H1 (cell line): ENCODE measurements around the gene OGFOD3.

Experiments
- CTCF ChIP-seq, 3 experiments: IDR thresholded peaks; 1 replicate in 2 of 3; 2 replicates in 1 of 3; pipeline versions ENCODE4 v1.5.1 to v1.6.1; 2011; ENCODE audit warnings: low read length in 3 of 3, mild to moderate bottlenecking in 3 of 3, inconsistent platforms in 2 of 3, low read depth in 1 of 3, moderate library complexity in 1 of 3; ENCODE audit not compliant: insufficient read depth in 1 of 3; ENCODE audit errors: control extremely low read depth in 1 of 3
- EZH2 ChIP-seq: fragments of 200-600 bp; sonication (generic); IDR thresholded peaks from 2 replicates; pipeline ENCODE4 v1.7.1; 2012; ENCODE audit warnings: low read depth, mild to moderate bottlenecking, moderate library complexity, low read length, inconsistent platforms; ENCODE audit not compliant: severe bottlenecking
- PHF8 ChIP-seq: fragments of 200-600 bp; sonication (generic); conservative IDR thresholded peaks from 2 replicates; pipeline ENCODE4 v1.7.1; 2012; ENCODE audit warnings: low read depth, mild to moderate bottlenecking, inconsistent platforms, low read length, moderate library complexity
- POLR2A ChIP-seq, 2 experiments: IDR thresholded peaks; 1 replicate in 1 of 2; 2 replicates in 1 of 2; pipeline ENCODE4 v1.6.1; 2011; ENCODE audit warnings: low read depth in 2 of 2, low read length in 2 of 2, mild to moderate bottlenecking in 2 of 2; ENCODE audit errors: control extremely low read depth in 1 of 2
- TF ChIP-seq, protein P1 (sequence below): IDR thresholded peaks from 2 replicates; pipeline ENCODE4 v1.6.1; 2011; ENCODE audit warnings: low read length, improper control_type of control experiment

DNA sequence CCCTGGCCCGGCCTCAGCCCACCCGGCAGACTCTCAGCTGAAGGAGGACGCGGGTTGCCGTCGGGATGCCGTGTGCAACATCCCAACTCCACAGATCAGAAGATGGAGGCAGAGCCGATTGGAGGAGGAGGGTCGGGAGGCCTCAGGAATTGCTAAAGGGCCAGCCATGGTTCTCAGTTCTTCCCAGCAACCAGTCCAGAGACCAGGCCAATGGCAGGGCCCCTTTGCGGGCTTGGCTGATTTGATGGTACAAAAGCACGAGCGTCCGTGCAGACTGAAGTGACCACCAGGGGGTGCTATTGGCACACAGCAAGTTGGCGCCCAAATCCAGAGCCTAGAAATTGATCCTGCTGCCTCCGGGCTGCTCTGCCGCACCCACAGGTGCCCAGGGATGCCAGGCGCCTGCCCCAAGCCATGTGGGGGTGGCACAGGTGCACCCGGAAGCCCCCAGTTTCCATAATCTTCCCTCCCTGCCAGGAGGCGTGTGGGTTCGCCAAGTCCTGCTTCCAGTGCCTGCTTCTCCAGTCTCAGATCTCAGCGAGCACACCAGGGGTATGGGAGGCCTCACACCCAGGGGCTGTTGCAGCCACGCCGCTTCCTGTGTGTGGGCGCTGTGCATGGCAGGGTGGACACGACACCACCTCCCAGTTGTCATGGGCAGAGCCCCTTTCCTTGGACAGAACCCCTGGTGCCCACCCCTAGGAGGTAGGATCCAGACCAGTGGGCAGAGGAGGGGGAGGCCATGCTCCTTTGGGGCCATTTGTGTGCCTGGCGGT, 66.5 kb downstream of the OGFOD3 start:
- TF ChIP-seq POLR2A (IDR thresholded peaks at IDR 0.05; ENCODE audit: control extremely low read depth in 1 of 2, low read depth in 2 of 2, low read length in 2 of 2) (no peak), EZH2 (no peak), CTCF (IDR thresholded peaks at IDR 0.05; ENCODE audit: control extremely low read depth in 1 of 3, insufficient read depth in 1 of 3, low read depth in 1 of 3, low read length in 3 of 3) (peak; percentile 90 to 98 (median 91)), PHF8 (no peak)
- TF ChIP-seq, protein P1, sequence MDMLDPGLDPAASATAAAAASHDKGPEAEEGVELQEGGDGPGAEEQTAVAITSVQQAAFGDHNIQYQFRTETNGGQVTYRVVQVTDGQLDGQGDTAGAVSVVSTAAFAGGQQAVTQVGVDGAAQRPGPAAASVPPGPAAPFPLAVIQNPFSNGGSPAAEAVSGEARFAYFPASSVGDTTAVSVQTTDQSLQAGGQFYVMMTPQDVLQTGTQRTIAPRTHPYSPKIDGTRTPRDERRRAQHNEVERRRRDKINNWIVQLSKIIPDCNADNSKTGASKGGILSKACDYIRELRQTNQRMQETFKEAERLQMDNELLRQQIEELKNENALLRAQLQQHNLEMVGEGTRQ = no peak
